Fibroblast of skin of right biceps (primary cell): ENCODE data around the gene DHCR24.

Experiments used
- DNase-seq: peaks from one replicate; pipeline ENCODE4 v3.0.0-alpha.2; 2013

The DHCR24 gene

GRCh38 chr1:54863267-54863665, 23.7 kb downstream of the DHCR24 start:
- DNase-seq = no peak

GRCh38 chr1:54861070-54861761, 25.8 kb downstream of the DHCR24 start:
- no peak for DNase-seq

- peak; percentile 24 for DNase-seq
Observed at GRCh38 chr1:54859700-54860391, 27.1 kb downstream of the DHCR24 start.

- peak; percentile 54 for DNase-seq
Observed at GRCh38 chr1:54857746-54858561, 29.0 kb downstream of the DHCR24 start.

GRCh38 chr1:54857141-54857540, 29.9 kb downstream of the DHCR24 start:
- no peak for DNase-seq

- DNase-seq = peak; percentile 61
Observed at GRCh38 chr1:54854381-54855020, 32.5 kb downstream of the DHCR24 start.

- DNase-seq = no peak
Observed at GRCh38 chr1:54853793-54854370, 33.1 kb downstream of the DHCR24 start.

- DNase-seq = no peak
Observed at GRCh38 chr1:54853096-54853792, 33.8 kb downstream of the DHCR24 start.

- DNase-seq = no peak
Observed at GRCh38 chr1:54851936-54852524, 35.0 kb downstream of the DHCR24 start.

- no peak for DNase-seq
Observed at GRCh38 chr1:54851406-54851805, 35.6 kb downstream of the DHCR24 start.

GRCh38 chr1:54850737-54851136, 36.3 kb downstream of the DHCR24 start:
- peak; percentile 90 for DNase-seq

GRCh38 chr1:54850069-54850730, 36.8 kb downstream of the DHCR24 start:
- no peak for DNase-seq

GRCh38 chr1:54849219-54850068, 37.6 kb downstream of the DHCR24 start:
- no peak for DNase-seq

GRCh38 chr1:54848134-54848948, 38.7 kb downstream of the DHCR24 start:
- no peak for DNase-seq

- no peak for DNase-seq
Observed at GRCh38 chr1:54846716-54847284, 40.2 kb downstream of the DHCR24 start.

GRCh38 chr1:54846301-54846700, 40.7 kb downstream of the DHCR24 start:
- DNase-seq = no peak

- DNase-seq = no peak
Observed at GRCh38 chr1:54845772-54846171, 41.2 kb downstream of the DHCR24 start.

- no peak for DNase-seq
Observed at GRCh38 chr1:54844564-54844963, 42.4 kb downstream of the DHCR24 start.

GRCh38 chr1:54843449-54843848, 43.5 kb downstream of the DHCR24 start:
- DNase-seq = no peak
